Breast epithelium (tissue), 3 donors: ENCODE data around the gene CARD10.

ENCODE experiments used
- POLR2A ChIP-seq: fragments of 450-650 bp; IDR thresholded peaks from one replicate; pipeline ENCODE4 v1.6.1; 2016; ENCODE audit warnings: antibody characterized with exemption, mild to moderate bottlenecking, moderate library complexity
- POLR2AphosphoS5 ChIP-seq, 3 donors: sonication (generic); formaldehyde crosslinking; IDR thresholded peaks; one replicate each; pipeline ENCODE4 v1.6.1; 2017; ENCODE audit warnings: antibody characterized with exemption in 3 of 3
- TF ChIP-seq, protein P1 (sequence below), 3 donors: fragments of 450-650 bp; IDR thresholded peaks; one replicate each; pipeline ENCODE4 v1.5.1; 2016 to 2017; ENCODE audit warnings: antibody characterized with exemption in 3 of 3, mild to moderate bottlenecking in 3 of 3, moderate library complexity in 3 of 3

DNA sequence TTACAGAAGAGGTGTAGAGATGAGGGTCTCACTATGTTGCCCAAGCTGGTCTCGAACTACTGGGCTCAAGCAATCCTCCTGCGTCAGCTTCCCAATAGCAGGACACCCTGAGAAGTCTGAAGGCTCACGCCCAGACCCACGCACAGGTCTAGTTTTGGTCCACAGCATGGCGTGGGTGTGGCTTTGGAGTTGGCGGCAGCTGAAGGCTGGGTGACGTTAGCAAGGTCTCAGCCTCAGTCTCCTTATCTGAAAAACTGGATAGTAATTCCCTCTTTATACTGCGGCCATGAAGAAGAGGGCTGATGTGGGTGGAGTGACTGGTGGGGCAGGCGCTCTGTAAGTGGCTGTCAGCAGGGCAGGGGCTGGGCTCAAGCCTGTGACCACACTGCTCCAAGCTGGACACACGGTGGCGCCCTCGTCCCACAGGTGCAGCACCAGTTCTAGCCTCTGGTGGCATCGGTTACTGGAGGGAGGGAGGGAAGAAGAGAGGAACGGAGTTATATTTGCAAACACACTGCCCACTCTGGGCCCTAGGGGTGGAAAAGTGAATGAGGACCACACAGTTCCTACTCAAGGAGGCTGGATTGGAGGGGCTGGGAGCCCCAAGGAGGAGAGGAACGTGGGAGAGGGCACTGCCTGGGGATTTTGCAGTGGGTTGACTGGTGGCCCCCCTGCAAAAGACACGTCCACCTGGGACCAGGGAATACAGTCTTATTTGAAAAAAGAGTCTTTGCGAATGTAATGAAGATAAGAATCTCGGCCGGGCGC lies 19.6 kb upstream of the CARD10 start:
- TF ChIP-seq, protein P1, sequence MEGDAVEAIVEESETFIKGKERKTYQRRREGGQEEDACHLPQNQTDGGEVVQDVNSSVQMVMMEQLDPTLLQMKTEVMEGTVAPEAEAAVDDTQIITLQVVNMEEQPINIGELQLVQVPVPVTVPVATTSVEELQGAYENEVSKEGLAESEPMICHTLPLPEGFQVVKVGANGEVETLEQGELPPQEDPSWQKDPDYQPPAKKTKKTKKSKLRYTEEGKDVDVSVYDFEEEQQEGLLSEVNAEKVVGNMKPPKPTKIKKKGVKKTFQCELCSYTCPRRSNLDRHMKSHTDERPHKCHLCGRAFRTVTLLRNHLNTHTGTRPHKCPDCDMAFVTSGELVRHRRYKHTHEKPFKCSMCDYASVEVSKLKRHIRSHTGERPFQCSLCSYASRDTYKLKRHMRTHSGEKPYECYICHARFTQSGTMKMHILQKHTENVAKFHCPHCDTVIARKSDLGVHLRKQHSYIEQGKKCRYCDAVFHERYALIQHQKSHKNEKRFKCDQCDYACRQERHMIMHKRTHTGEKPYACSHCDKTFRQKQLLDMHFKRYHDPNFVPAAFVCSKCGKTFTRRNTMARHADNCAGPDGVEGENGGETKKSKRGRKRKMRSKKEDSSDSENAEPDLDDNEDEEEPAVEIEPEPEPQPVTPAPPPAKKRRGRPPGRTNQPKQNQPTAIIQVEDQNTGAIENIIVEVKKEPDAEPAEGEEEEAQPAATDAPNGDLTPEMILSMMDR (IDR thresholded peaks at IDR 0.05) = peak; percentile 97 to 100 (median 100)
- TF ChIP-seq POLR2A = no peak
- TF ChIP-seq POLR2AphosphoS5 (IDR thresholded peaks at IDR 0.05) = peak in 2 of 3 donors; percentile 62 to 79
